GM10847 (cell line): ENCODE data around the gene GOSR1.

ENCODE experiments used
- POLR2A ChIP-seq: IDR thresholded peaks from 2 replicates; pipeline ENCODE4 v1.6.1; 2011; ENCODE audit not compliant: insufficient read length; ENCODE audit errors: extremely low read depth

The GOSR1 gene

GRCh38 chr17:30477083-30477773, at the start of gene GOSR1:
TSS of gene GOSR1 (plus strand) at chr17:30477408. CDS start at chr17:30477434, 26 bp downstream.
- TF ChIP-seq POLR2A: peak; percentile 92

- no peak for TF ChIP-seq POLR2A
Measured at GRCh38 chr17:30427611-30428010, 49.6 kb upstream of the GOSR1 start.

GRCh38 chr17:30429155-30429554, 48.1 kb upstream of the GOSR1 start:
- no peak for TF ChIP-seq POLR2A

GRCh38 chr17:30433514-30433913, 43.7 kb upstream of the GOSR1 start:
- no peak for TF ChIP-seq POLR2A

GRCh38 chr17:30436729-30437128, 40.5 kb upstream of the GOSR1 start:
- TF ChIP-seq POLR2A: no peak

GRCh38 chr17:30443721-30444120, 33.5 kb upstream of the GOSR1 start:
- no peak for TF ChIP-seq POLR2A

GRCh38 chr17:30449480-30449879, 27.7 kb upstream of the GOSR1 start:
- no peak for TF ChIP-seq POLR2A

GRCh38 chr17:30450125-30451027, 26.8 kb upstream of the GOSR1 start:
- no peak for TF ChIP-seq POLR2A

GRCh38 chr17:30454635-30455034, 22.6 kb upstream of the GOSR1 start:
- TF ChIP-seq POLR2A: no peak

GRCh38 chr17:30458371-30458770, 18.8 kb upstream of the GOSR1 start:
- TF ChIP-seq POLR2A: no peak

GRCh38 chr17:30468465-30468864, 8.7 kb upstream of the GOSR1 start:
- TF ChIP-seq POLR2A: no peak

- TF ChIP-seq POLR2A: no peak
Measured at GRCh38 chr17:30472238-30472890, 4.8 kb upstream of the GOSR1 start.

- TF ChIP-seq POLR2A: no peak
Measured at GRCh38 chr17:30475206-30475605, 2.0 kb upstream of the GOSR1 start.

GRCh38 chr17:30476726-30477082, 504 bp upstream of the GOSR1 start:
- TF ChIP-seq POLR2A: no peak

GRCh38 chr17:30477774-30478115, 537 bp downstream of the GOSR1 start:
- no peak for TF ChIP-seq POLR2A

GRCh38 chr17:30482555-30482954, 5.3 kb downstream of the GOSR1 start:
- no peak for TF ChIP-seq POLR2A
